HL-60/S4 (cell line): ENCODE results near the gene KDM6A.
"Not testable (repeated sequence)": the region's sequence is repeated elsewhere in the genome, so short reads cannot be mapped to it uniquely, and the experiment has no call there.

Source experiments
- in situ Hi-C: fragments of 300-500 bp; cut with MboI; formaldehyde crosslinking; loops from 2 replicates; pipeline ENCODE4 v1.14.3; 2022; ENCODE audit warnings: low sequenced_read_pairs

The KDM6A gene

DNA sequence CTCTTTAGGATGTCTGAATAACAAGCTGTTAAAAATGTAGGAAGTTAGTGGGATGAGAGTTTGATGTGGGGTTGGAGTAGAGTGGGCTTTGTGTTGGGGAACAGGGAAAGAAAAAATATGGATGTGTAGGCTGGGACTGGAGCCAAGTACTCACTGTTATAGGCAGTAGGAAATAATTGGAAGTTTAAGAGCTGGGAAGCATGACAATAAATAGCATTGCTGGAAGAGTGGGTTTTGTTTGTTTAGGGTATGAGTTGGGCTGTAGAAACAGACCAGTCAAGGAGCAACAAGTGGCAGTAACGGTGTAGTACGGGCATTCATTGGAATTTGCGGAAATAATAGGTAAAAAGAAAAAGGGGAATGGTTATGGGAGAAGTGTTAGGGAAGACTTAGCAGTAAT is 81.6 kb downstream of the KDM6A start:
- in situ Hi-C loops = no loop called here

DNA sequence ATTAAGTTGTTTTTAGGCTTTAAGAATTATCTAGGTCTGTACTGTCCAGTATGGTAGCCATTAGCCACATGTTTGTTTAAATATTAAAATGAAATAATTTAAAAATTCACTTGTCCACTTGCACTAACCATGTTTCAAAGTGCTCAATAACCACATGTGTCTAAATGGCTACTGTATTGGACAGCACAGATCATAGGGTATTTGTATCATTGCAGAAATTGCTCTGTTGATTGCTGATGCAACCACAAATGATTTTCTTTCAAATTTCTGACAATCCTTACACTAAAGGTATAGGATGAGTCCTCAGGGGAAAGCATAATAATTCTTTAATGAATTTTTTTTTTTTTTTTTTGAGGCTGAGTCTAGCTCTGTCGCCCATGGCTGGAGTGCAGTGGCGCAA is 84.9 kb downstream of the KDM6A start:
- in situ Hi-C loops = no loop called here

DNA sequence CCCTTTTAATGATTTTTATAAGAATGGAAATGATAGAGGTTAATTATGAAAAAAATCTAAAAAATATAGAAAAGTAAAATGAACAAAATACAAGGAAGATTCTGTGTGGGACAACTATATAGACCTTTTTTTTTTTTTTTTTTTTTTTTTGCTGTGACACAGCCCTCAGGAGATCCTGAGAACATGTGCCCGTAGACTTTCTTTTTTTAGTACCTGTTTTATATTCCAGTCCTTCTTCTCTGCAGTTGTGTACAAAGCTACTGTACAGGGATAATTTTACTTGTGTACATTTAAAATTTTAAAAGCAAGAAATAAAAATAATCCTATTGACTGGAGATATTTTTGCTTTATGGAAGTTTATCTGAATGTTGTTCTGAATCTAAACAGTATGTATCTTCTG is 85.5 kb downstream of the KDM6A start:
- in situ Hi-C loops = no loop called here

- in situ Hi-C loops = no loop called here
Measured at GRCh38 chrX:44961817-44962607, 89.0 kb downstream of the KDM6A start.

- in situ Hi-C loops = no loop called here
Measured at GRCh38 chrX:44962944-44963343, 90.0 kb downstream of the KDM6A start.

DNA sequence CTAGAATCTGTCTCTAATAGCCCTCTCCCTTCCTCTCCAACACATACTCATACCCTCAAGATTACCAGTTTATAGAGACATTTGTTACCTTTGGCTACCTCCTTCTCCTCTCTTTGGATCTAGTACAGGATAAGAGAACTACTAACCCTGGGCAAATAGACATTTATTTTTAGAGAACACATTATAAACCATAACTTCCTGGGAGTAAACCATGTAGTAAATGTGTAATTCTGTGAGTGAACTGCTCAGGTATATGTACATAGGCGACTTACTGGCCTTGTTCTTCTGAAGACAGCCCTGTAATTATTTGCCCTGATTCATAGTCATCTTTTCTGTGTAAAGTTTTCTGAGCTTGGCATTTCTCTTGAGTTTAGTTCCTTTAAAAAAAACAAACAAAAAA is 94.2 kb downstream of the KDM6A start:
- in situ Hi-C loops = no loop called here

- in situ Hi-C loops = no loop called here
Measured at GRCh38 chrX:44970709-44971108, 97.7 kb downstream of the KDM6A start.

GRCh38 chrX:44971674-44972073 is 98.7 kb downstream of the KDM6A start:
- in situ Hi-C loops = no loop called here

- in situ Hi-C loops = no loop called here
Measured at GRCh38 chrX:44972132-44972531, 99.1 kb downstream of the KDM6A start.

DNA sequence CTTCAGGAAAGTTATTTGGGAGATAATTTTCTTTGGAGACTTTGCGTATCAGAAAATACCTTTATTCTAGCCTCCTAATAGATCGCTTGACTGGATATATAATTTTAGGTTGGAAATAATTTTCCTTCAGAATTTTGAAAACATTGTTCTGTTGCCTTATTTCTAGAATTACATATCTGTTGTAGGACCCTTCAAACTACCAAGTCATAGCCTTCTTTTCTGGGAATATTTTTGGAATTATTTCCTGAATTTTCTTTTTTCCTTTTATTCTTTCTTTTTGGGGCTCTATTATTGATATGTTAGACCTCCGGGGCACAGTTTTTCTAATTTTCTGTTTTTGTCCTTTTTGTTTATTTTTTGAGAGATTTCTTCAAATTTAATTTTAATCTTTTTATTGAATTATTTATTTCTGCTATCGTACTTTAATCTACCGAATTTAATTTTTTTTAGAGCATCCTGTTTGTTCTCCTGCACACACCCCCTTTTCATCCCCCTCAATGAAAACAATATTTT is 100.5 kb downstream of the KDM6A start:
- in situ Hi-C loops = no loop called here

DNA sequence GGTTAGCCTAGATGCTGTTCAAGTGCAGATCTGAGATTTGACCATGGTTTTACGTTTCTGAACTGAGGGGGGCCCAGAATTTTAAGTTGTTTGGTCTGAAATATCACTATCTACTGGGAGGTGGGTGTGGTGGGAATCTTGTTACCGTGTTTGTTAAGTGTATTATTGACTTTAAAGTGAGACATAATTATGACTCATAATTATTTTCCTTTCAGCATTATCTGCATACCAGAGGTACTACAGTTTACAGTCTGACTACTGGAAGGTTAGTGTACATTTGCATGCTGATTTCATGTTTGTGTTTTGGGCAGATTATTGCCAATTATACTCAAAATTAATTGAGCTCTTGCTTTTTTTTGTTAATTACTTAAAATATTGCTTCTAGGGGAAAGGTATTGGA is 101.5 kb downstream of the KDM6A start:
- in situ Hi-C loops = no loop called here

GRCh38 chrX:44975666-44976263 is 102.8 kb downstream of the KDM6A start:
- in situ Hi-C loops = no loop called here

GRCh38 chrX:44978976-44979375 is 106.0 kb downstream of the KDM6A start:
- in situ Hi-C loops = no loop called here

- in situ Hi-C loops = no loop called here
Measured at GRCh38 chrX:44980403-44980802, 107.4 kb downstream of the KDM6A start.

- in situ Hi-C loops = no loop called here
Measured at GRCh38 chrX:44980883-44981282, 107.9 kb downstream of the KDM6A start.

DNA sequence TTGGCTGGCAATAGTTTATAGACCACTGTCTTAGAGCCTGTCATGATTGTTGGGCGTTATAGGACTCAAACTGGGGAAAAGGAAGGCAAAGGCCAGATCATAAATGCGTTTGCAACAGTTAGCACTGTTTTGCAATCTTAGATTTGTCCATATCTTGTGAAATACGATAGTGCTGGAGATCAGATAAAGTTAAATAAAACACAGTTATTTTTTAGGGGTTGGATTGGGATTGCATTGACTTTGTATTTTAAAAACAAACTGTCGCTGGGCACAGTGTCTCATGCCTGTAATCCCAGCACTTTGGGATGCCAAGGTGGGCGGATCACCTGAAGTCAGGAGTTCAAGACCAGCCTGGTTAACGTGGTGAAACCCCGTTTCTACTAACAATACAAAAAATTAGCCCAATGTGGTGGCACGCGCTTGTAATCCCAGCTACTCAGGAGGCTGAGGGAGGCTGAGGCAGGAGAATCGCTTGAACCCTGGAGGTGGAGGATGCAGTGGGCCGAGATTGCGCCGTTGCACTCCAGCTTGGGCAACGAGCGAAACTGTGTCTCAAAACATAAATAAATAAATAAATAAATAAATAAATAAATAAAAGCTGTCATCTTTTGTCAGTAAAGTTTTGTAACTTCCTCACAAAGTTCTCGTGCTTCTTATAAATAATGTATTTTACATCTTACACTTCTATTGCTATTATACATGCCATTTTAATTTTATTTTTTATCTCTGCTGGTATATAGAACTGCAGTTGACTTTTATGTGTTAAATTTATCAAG is 117.2 kb downstream of the KDM6A start:
- in situ Hi-C loops = no loop called here

GRCh38 chrX:44992775-44993174 is 119.8 kb downstream of the KDM6A start:
- in situ Hi-C loops = no loop called here

GRCh38 chrX:44996277-44996676 is 123.3 kb downstream of the KDM6A start:
- in situ Hi-C loops = no loop called here

DNA sequence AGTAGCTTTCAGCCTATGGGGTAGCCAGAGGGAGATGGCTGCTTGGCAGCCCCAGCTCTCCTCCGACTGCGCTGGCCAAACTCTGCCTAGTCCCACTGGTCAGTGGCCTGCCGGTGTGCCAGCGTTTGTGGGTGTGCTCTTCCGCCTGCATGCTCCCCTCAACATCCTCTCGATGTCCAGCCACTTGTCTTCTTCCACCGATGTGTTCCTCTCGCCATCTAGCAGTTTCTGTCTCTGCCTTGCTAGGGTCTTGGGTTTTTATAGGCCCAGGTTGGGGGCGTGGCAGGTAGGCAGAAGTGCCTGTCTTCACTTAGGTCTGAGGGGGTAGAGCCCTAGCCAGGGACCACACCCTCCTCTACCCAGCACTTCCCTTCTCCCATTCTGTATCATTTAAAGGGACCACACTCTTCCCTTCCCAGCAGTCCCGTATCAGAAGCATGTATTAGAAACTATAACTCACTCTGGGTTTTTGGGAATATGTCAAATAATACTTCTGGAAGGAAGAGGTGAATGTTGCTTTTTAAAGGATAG is 124.4 kb downstream of the KDM6A start:
- in situ Hi-C loops = no loop called here

DNA sequence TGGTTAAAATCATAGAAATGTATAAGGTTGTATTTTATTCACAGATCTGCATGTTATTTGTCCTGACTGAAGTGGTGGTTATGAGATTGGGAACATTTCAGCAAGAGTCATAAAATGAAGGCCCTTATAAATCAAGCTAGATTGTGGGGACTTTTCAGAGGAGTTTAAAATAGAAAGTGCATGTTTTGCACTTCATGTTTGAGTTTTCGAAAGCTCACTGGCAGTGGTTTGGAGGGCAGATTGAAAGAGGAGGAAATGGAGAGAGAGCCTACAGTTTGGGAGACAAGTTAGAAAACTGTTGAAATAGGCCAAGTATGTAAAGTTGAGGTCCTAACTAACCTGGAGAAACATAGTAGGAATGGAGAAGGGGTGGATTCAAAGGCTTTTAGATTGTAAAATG is 124.9 kb downstream of the KDM6A start:
- in situ Hi-C loops = no loop called here

- in situ Hi-C loops = not testable (repeated sequence)
Measured at GRCh38 chrX:44999237-44999636, 126.2 kb downstream of the KDM6A start.
